RPMI8226 (cell line): Measurements from ENCODE around the gene FBLN7.

Experiments
- DNase-seq: peaks from one replicate; pipeline ENCODE4 v3.0.0-alpha.2; 2015

FBLN7 gene

GRCh38 chr2:112159454-112159921, 21.3 kb downstream of the FBLN7 start:
- no peak for DNase-seq

- DNase-seq = no peak
These were observed 22.4 kb downstream of the FBLN7 start for GRCh38 chr2:112160283-112161250.

- no peak for DNase-seq
These were observed 23.4 kb downstream of the FBLN7 start for GRCh38 chr2:112161431-112162145.

GRCh38 chr2:112162341-112162740, 24.2 kb downstream of the FBLN7 start:
- DNase-seq = no peak

- DNase-seq = no peak
These were observed 24.8 kb downstream of the FBLN7 start for GRCh38 chr2:112162956-112163355.

- DNase-seq = no peak
These were observed 25.4 kb downstream of the FBLN7 start for GRCh38 chr2:112163541-112163981.

GRCh38 chr2:112164876-112165275, 26.7 kb downstream of the FBLN7 start:
- DNase-seq = no peak

- no peak for DNase-seq
These were observed 27.1 kb downstream of the FBLN7 start for GRCh38 chr2:112165296-112165695.

- no peak for DNase-seq
These were observed 28.8 kb downstream of the FBLN7 start for GRCh38 chr2:112166806-112167499.

- DNase-seq = no peak
These were observed 30.4 kb downstream of the FBLN7 start for GRCh38 chr2:112168422-112169124.

- DNase-seq = no peak
These were observed 32.3 kb downstream of the FBLN7 start for GRCh38 chr2:112170495-112170894.

GRCh38 chr2:112173646-112174319, 35.6 kb downstream of the FBLN7 start:
- DNase-seq = peak; percentile 86

GRCh38 chr2:112174383-112174782, 36.2 kb downstream of the FBLN7 start:
- DNase-seq = peak; percentile 59

- peak; percentile 30 for DNase-seq
These were observed 37.1 kb downstream of the FBLN7 start for GRCh38 chr2:112175333-112175732.

- DNase-seq = no peak
These were observed 37.9 kb downstream of the FBLN7 start for GRCh38 chr2:112175958-112176573.

GRCh38 chr2:112181571-112182290, 43.5 kb downstream of the FBLN7 start:
- DNase-seq = no peak

- peak; percentile 90 for DNase-seq
These were observed 44.4 kb downstream of the FBLN7 start for GRCh38 chr2:112182581-112183034.

- peak; percentile 25 for DNase-seq
These were observed 45.3 kb downstream of the FBLN7 start for GRCh38 chr2:112183327-112184025.

- no peak for DNase-seq
These were observed 45.9 kb downstream of the FBLN7 start for GRCh38 chr2:112184121-112184520.

GRCh38 chr2:112185131-112185530, 46.9 kb downstream of the FBLN7 start:
- DNase-seq = no peak
